ENCODE results near the gene FNTB. TPM values are rescaled to one million over a fixed set of nuclear protein-coding genes. Genes with fewer than 3 reads are reported as not detected.

FNTB gene
- total RNA-seq, 2 donors from 2014 or later, result 13.4 to 30.9 TPM

- ATAC-seq (no peak), DNase-seq (ENCODE audit: low spot score) (no peak)
- no peaks in the 10 kb centered on the region for H3K27me3 Mint-ChIP-seq
- H3K4me1 Mint-ChIP-seq (ENCODE audit: low read depth in 2 of 2), result peaks cover 45 to 46% of the 10 kb centered on the region in 2 donors
- H3K4me3 Mint-ChIP-seq, result no peak overlapping the region
- peaks cover 38% of the 10 kb centered on the region for H3K36me3 Mint-ChIP-seq
- H3K27ac Mint-ChIP-seq, result no peak overlapping the region
- H3K9me3 Mint-ChIP-seq, result no peaks in the 10 kb centered on the region
Measured at GRCh38 chr14:65092349-65092748, 105.7 kb downstream of the FNTB start.

- H3K4me3 Mint-ChIP-seq, result peak overlapping the region; percentile 60
- H3K36me3 Mint-ChIP-seq, result peaks cover 30% of the 10 kb centered on the region
- no peaks in the 10 kb centered on the region for H3K27me3 Mint-ChIP-seq
- peaks cover 60 to 75% of the 10 kb centered on the region in 2 donors for H3K4me1 Mint-ChIP-seq (ENCODE audit: low read depth in 2 of 2)
- DNase-seq (ENCODE audit: low spot score) (no peak), ATAC-seq (no peak)
- H3K9me3 Mint-ChIP-seq, result no peaks in the 10 kb centered on the region
- H3K27ac Mint-ChIP-seq, result peak overlapping the region; percentile 64 to 97
Measured at GRCh38 chr14:65095633-65096205, 109.0 kb downstream of the FNTB start.

- H3K9me3 Mint-ChIP-seq, result no peaks in the 10 kb centered on the region
- peak overlapping the region; percentile 60 for H3K4me3 Mint-ChIP-seq
- no peaks in the 10 kb centered on the region for H3K27me3 Mint-ChIP-seq
- peak overlapping the region; percentile 64 to 97 for H3K27ac Mint-ChIP-seq
- ATAC-seq (no peak), DNase-seq (ENCODE audit: low spot score) (no peak)
- peaks cover 65 to 75% of the 10 kb centered on the region in 2 donors for H3K4me1 Mint-ChIP-seq (ENCODE audit: low read depth in 2 of 2)
- H3K36me3 Mint-ChIP-seq, result peaks cover 34% of the 10 kb centered on the region
Measured at GRCh38 chr14:65096323-65097089, 109.8 kb downstream of the FNTB start.

GRCh38 chr14:65098586-65098985 lies 111.9 kb downstream of the FNTB start:
- H3K36me3 Mint-ChIP-seq, result peaks cover 34% of the 10 kb centered on the region
- peak overlapping the region; percentile 88 for H3K4me3 Mint-ChIP-seq
- DNase-seq (ENCODE audit: low spot score) (no peak), ATAC-seq (no peak)
- no peaks in the 10 kb centered on the region for H3K27me3 Mint-ChIP-seq
- peak overlapping the region; percentile 82 to 97 for H3K27ac Mint-ChIP-seq
- peaks cover 63 to 72% of the 10 kb centered on the region in 2 donors for H3K4me1 Mint-ChIP-seq (ENCODE audit: low read depth in 2 of 2)
- H3K9me3 Mint-ChIP-seq, result no peaks in the 10 kb centered on the region

GRCh38 chr14:65100922-65101541 lies 114.3 kb downstream of the FNTB start:
- H3K9me3 Mint-ChIP-seq, result no peaks in the 10 kb centered on the region
- H3K4me3 Mint-ChIP-seq, result peak overlapping the region; percentile 96
- DNase-seq (ENCODE audit: low spot score), result no peak
- ATAC-seq, result no peak
- no peaks in the 10 kb centered on the region for H3K27me3 Mint-ChIP-seq
- H3K27ac Mint-ChIP-seq, result peak overlapping the region; percentile 88 to 96
- peaks cover 40 to 51% of the 10 kb centered on the region in 2 donors for H3K4me1 Mint-ChIP-seq (ENCODE audit: low read depth in 2 of 2)
- peaks cover 24% of the 10 kb centered on the region for H3K36me3 Mint-ChIP-seq

GRCh38 chr14:65101631-65102440 lies 115.1 kb downstream of the FNTB start:
- Mint-ChIP-seq H3K9me3 (no peaks in the 10 kb centered on the region), H3K4me3 (peak overlapping the region; percentile 98), H3K36me3 (peaks cover 24% of the 10 kb centered on the region), H3K4me1 (ENCODE audit: low read depth in 2 of 2) (peaks cover 32 to 43% of the 10 kb centered on the region in 2 donors), H3K27ac (peak overlapping the region; percentile 93 to 96), H3K27me3 (peaks cover 0 to 2% of the 10 kb centered on the region in 2 donors)
- DNase-seq (ENCODE audit: low spot score) (no peak), ATAC-seq (peak in 1 of 2 donors; percentile 10)

GRCh38 chr14:65102441-65103149 lies 115.9 kb downstream of the FNTB start, which contains the start of gene MAX:
Gene MAX (minus strand): TSS chr14:65102517. CDS start chr14:65102339, 178 bp downstream.
- H3K27ac Mint-ChIP-seq, result peak within 1 kb of the TSS; percentile 93 to 96
- ATAC-seq, result peak; percentile 96 to 97
- H3K27me3 Mint-ChIP-seq, result peaks cover 0 to 2% of the 10 kb centered on the region in 2 donors
- H3K4me1 Mint-ChIP-seq (ENCODE audit: low read depth in 2 of 2), result peaks cover 28 to 36% of the 10 kb centered on the region in 2 donors
- no peaks in the 10 kb centered on the region for H3K9me3 Mint-ChIP-seq
- H3K4me3 Mint-ChIP-seq, result peak within 1 kb of the TSS; percentile 98
- peaks cover 18% of the 10 kb centered on the region for H3K36me3 Mint-ChIP-seq
- DNase-seq (ENCODE audit: low spot score), result peak; percentile 99

- DNase-seq (ENCODE audit: low spot score) (no peak), ATAC-seq (no peak)
- Mint-ChIP-seq H3K4me1 (ENCODE audit: low read depth in 2 of 2) (peaks cover 25 to 29% of the 10 kb centered on the region in 2 donors), H3K9me3 (no peaks in the 10 kb centered on the region), H3K36me3 (peaks cover 18% of the 10 kb centered on the region), H3K27ac (peak overlapping the region; percentile 90 to 93), H3K27me3 (peaks cover 0 to 2% of the 10 kb centered on the region in 2 donors), H3K4me3 (peak overlapping the region; percentile 98)
Measured at GRCh38 chr14:65103150-65103760, 116.6 kb downstream of the FNTB start.

GRCh38 chr14:65104791-65105190 lies 118.1 kb downstream of the FNTB start:
- no peak for ATAC-seq
- no peak overlapping the region for H3K4me3 Mint-ChIP-seq
- peaks cover 14 to 15% of the 10 kb centered on the region in 2 donors for H3K4me1 Mint-ChIP-seq (ENCODE audit: low read depth in 2 of 2)
- DNase-seq (ENCODE audit: low spot score), result no peak
- H3K36me3 Mint-ChIP-seq, result peaks cover 18% of the 10 kb centered on the region
- H3K27me3 Mint-ChIP-seq, result peaks cover 0 to 2% of the 10 kb centered on the region in 2 donors
- no peaks in the 10 kb centered on the region for H3K9me3 Mint-ChIP-seq
- H3K27ac Mint-ChIP-seq, result no peak overlapping the region

- Mint-ChIP-seq H3K4me1 (ENCODE audit: low read depth in 2 of 2) (peaks cover 1 to 5% of the 10 kb centered on the region in 2 donors), H3K27me3 (peaks cover 2 to 5% of the 10 kb centered on the region in 2 donors), H3K27ac (no peak overlapping the region), H3K36me3 (peaks cover 8% of the 10 kb centered on the region), H3K9me3 (no peaks in the 10 kb centered on the region), H3K4me3 (no peak overlapping the region)
- DNase-seq (ENCODE audit: low spot score) (no peak), ATAC-seq (no peak)
Measured at GRCh38 chr14:65106316-65106715, 119.6 kb downstream of the FNTB start.

- no peak overlapping the region for H3K27ac Mint-ChIP-seq
- no peaks in the 10 kb centered on the region for H3K9me3 Mint-ChIP-seq
- H3K27me3 Mint-ChIP-seq, result peaks cover 2 to 5% of the 10 kb centered on the region in 2 donors
- H3K4me3 Mint-ChIP-seq, result no peak overlapping the region
- peaks cover 0 to 3% of the 10 kb centered on the region in 2 donors for H3K4me1 Mint-ChIP-seq (ENCODE audit: low read depth in 2 of 2)
- ATAC-seq, result no peak
- peaks cover 6% of the 10 kb centered on the region for H3K36me3 Mint-ChIP-seq
- DNase-seq (ENCODE audit: low spot score), result no peak
Measured at GRCh38 chr14:65106736-65107135, 120.0 kb downstream of the FNTB start.

- DNase-seq (ENCODE audit: low spot score), result no peak
- Mint-ChIP-seq H3K27me3 (peaks cover 2 to 5% of the 10 kb centered on the region in 2 donors), H3K9me3 (no peaks in the 10 kb centered on the region), H3K36me3 (peaks cover 4% of the 10 kb centered on the region), H3K27ac (no peak overlapping the region), H3K4me1 (ENCODE audit: low read depth in 2 of 2) (peaks cover 0 to 3% of the 10 kb centered on the region in 2 donors), H3K4me3 (no peak overlapping the region)
- ATAC-seq, result no peak
Measured at GRCh38 chr14:65107200-65107599, 120.5 kb downstream of the FNTB start.

All from natural killer cell treated with Interleukin-12 subunit alpha and Interleukin-12 subunit beta and Interleukin-15 and Interleukin-18, amount 100 ng/mL, for 72 hours (primary cell).